ENCODE results near the gene PHF11. TPM values are rescaled to one million over a fixed set of nuclear protein-coding genes. Genes with fewer than 3 reads are reported as not detected.

The PHF11 gene
- total and polyA plus RNA-seq, 2 of the 8 experiments (the other 6 are each of a cell fraction or from before 2014, with no cell fraction given) = 6.1 to 8.1 TPM

GRCh38 chr13:49527123-49527522 lies 31.4 kb downstream of the PHF11 start:
- TF ChIP-seq HDAC2 (IDR thresholded peaks at IDR 0.05; ENCODE audit: borderline replicate concordance in 1 of 2, low read depth in 2 of 2, low read length in 2 of 2) (no peak), RAD21 (IDR thresholded peaks at IDR 0.05 in 1 of 2, conservative IDR thresholded peaks at IDR 0.05 in 1 of 2; ENCODE audit: low read depth in 2 of 2, low read length in 2 of 2) (0 out of 4 replicates have a peak, but pooled peaks of 1 of the 2 experiments have one; percentile 5), POLR2AphosphoS5 (IDR thresholded peaks at IDR 0.05; ENCODE audit: low read depth, low read length) (no peak), KDM5A (IDR thresholded peaks at IDR 0.05; ENCODE audit: low read length) (no peak), CEBPB (IDR thresholded peaks at IDR 0.05; ENCODE audit: low read depth, low read length) (peak; percentile 29; the same call in 1 of the 2 replicates), SIX5 (IDR thresholded peaks at IDR 0.05; ENCODE audit: low read depth, low read length) (no peak), POLR2A (IDR thresholded peaks at IDR 0.05; ENCODE audit: control extremely low read depth in 1 of 2, low read depth in 2 of 2, low read length in 2 of 2) (no peak)
- no peak overlapping the region for H3K4me2 ChIP-seq (ENCODE audit: insufficient read depth in 1 of 2, low read depth in 2 of 2, low read length in 2 of 2)
- H3K79me2 ChIP-seq (ENCODE audit: control insufficient read depth in 1 of 2, insufficient read depth in 2 of 2, low read length in 2 of 2) = no peaks in the 10 kb centered on the region
- no peak overlapping the region for H3K9ac ChIP-seq (replicated peaks in 1 of 4; ENCODE audit: extremely low read depth in 1 of 4, low read depth in 3 of 4, low read length in 3 of 4)
- no peaks in the 10 kb centered on the region for H3K27me3 ChIP-seq (replicated peaks in 1 of 4; ENCODE audit: control insufficient read depth in 3 of 4, extremely low read depth in 1 of 4, insufficient read depth in 3 of 4, low read length in 3 of 4)
- no peaks in the 10 kb centered on the region for H3K23me2 ChIP-seq (ENCODE audit: low read depth, low read length)
- no peak overlapping the region for H4K8ac ChIP-seq (ENCODE audit: extremely low read depth, insufficient read depth, low read length)
- no peak overlapping the region for H3K23ac ChIP-seq (ENCODE audit: insufficient read length)
- H4K5ac ChIP-seq (ENCODE audit: insufficient read length, low read depth, low read length) = no peak overlapping the region
- H3K36me3 ChIP-seq (ENCODE audit: control insufficient read depth in 2 of 4, insufficient read depth in 4 of 4, low read length in 3 of 4) = peaks cover 0 to 3% (median 0%) of the 10 kb centered on the region in 4 experiments; a peak in 2 of 8 replicates
- no peak overlapping the region for H2BK12ac ChIP-seq (ENCODE audit: low read depth, low read length)
- no peak overlapping the region for H3K27ac ChIP-seq (ENCODE audit: low read depth, low read length)
- CTCF ChIA-PET (ENCODE audit: partially characterized antibody) = interaction anchor here (0.8 kb wide), 1 partner anchor 21 kb away, joined by 4 read pairs; no protein-coding TSS in a partner anchor
- DNase-seq (ENCODE audit: low read depth in 1 of 2, low spot score in 2 of 2) (no peak), FAIRE-seq (no peak)
- no peak overlapping the region for H3K14ac ChIP-seq (ENCODE audit: insufficient read length)
- no peak overlapping the region for H3K4ac ChIP-seq (replicated peaks; ENCODE audit: insufficient read length, low read depth, low read length)
- POLR2A ChIA-PET (ENCODE audit: partially characterized antibody) = no interaction called here
- H3K4me1 ChIP-seq (replicated peaks in 1 of 4; ENCODE audit: control insufficient read depth in 3 of 4, insufficient read depth in 4 of 4, low read length in 3 of 4) = no peaks in the 10 kb centered on the region
- no peak overlapping the region for H2AFZ ChIP-seq (ENCODE audit: low read length)
- WGBS, 2 experiments (ENCODE audit: extremely low coverage in 1 of 2, insufficient coverage in 1 of 2, insufficient read length in 1 of 2, insufficient replicate concordance in 2 of 2, low coverage in 1 of 2, low lambda C conversion rate in 2 of 2, missing lambda C conversion rate in 1 of 2) = 95% methylated on average over 2 of the region's 2 CpGs; no CpG with 5 or more reads in 1 of the 2 experiments
- no peak overlapping the region for H3K18ac ChIP-seq (ENCODE audit: extremely low read depth, low read length)
- H4K20me1 ChIP-seq (replicated peaks in 1 of 2; ENCODE audit: control insufficient read depth in 1 of 2, insufficient read depth in 2 of 2, low read length in 2 of 2) = no peaks in the 10 kb centered on the region
- H4K91ac ChIP-seq (replicated peaks; ENCODE audit: insufficient read length, low read length) = no peak overlapping the region
- no peaks in the 10 kb centered on the region for H3K79me1 ChIP-seq (ENCODE audit: low read depth, low read length)
- no peak overlapping the region for H2BK15ac ChIP-seq (ENCODE audit: low read length)
- H3K9me3 ChIP-seq (ENCODE audit: insufficient read depth in 2 of 2, low read depth in 1 of 2, low read length in 1 of 2) = no peaks in the 10 kb centered on the region
- no peak overlapping the region for H2BK20ac ChIP-seq (ENCODE audit: low read length)
- no peak overlapping the region for H2BK5ac ChIP-seq (ENCODE audit: low read depth, low read length)
- H3K56ac ChIP-seq (replicated peaks; ENCODE audit: insufficient read length, low read depth, low read length) = no peak overlapping the region
- H2AK5ac ChIP-seq (ENCODE audit: low read depth, low read length) = no peak overlapping the region
- no peak overlapping the region for H2BK120ac ChIP-seq (replicated peaks; ENCODE audit: low read depth, low read length)
- H3K4me3 ChIP-seq (ENCODE audit: extremely low read depth in 1 of 4, insufficient read depth in 2 of 4, low read depth in 3 of 4, low read length in 4 of 4) = no peak overlapping the region
